H1 (cell line): ENCODE measurements around the gene HNRNPM. TPM values are rescaled to one million over a fixed set of nuclear protein-coding genes. Genes with fewer than 3 reads are reported as not detected.

ENCODE experiments used
- CTCF ChIA-PET: fragments of 300-600 bp; sonication (Branson Sonifier 250); formaldehyde crosslinking; loops from one replicate; lab custom pipeline; 2021; ENCODE audit not compliant: partially characterized antibody; lab: Charles Lee
- POLR2A ChIA-PET: fragments of 300-600 bp; sonication (Branson Sonifier 250); formaldehyde crosslinking; loops from one replicate; lab custom pipeline; 2021; ENCODE audit warnings: inconsistent platforms; ENCODE audit not compliant: partially characterized antibody; lab: Charles Lee
- DNase-seq, 2 experiments: peaks; one replicate each; pipeline versions ENCODE4 v3.0.0 to v3.0.0-alpha.2; 2010 to 2022; ENCODE audit warnings: low spot score in 2 of 2, low read depth in 1 of 2, mixed read lengths in 1 of 2
- FAIRE-seq: peaks from 2 replicates; lab custom pipeline; 2011; peaks lifted over from hg19 to GRCh38; lab: Jason Lieb, UNC
- H2AFZ ChIP-seq: 2 replicates; pipeline ENCODE4 v1.8.1; 2012; ENCODE audit warnings: low read length, inconsistent platforms
- H2AK5ac ChIP-seq: 2 replicates; pipeline ENCODE4 v1.6.1; 2013; ENCODE audit warnings: low read depth, low read length
- H2BK120ac ChIP-seq: replicated peaks from 2 replicates; pipeline ENCODE3; 2013; ENCODE audit warnings: low read depth, low read length, inconsistent platforms
- H2BK12ac ChIP-seq: 2 replicates; pipeline ENCODE4 v1.6.1; 2013; ENCODE audit warnings: low read depth, low read length
- H2BK15ac ChIP-seq: 2 replicates; pipeline ENCODE4 v1.6.1; 2013; ENCODE audit warnings: low read length
- H2BK20ac ChIP-seq: 2 replicates; pipeline ENCODE4 v1.6.1; 2013; ENCODE audit warnings: low read length
- H2BK5ac ChIP-seq: 2 replicates; pipeline ENCODE4 v1.6.1; 2013; ENCODE audit warnings: low read depth, low read length
- H3K14ac ChIP-seq: 2 replicates; pipeline ENCODE4 v1.6.1; 2013; ENCODE audit warnings: inconsistent platforms; ENCODE audit not compliant: insufficient read length
- H3K18ac ChIP-seq: 2 replicates; pipeline ENCODE4 v1.6.1; 2013; ENCODE audit warnings: low read length; ENCODE audit errors: extremely low read depth
- H3K23ac ChIP-seq: 2 replicates; pipeline ENCODE4 v1.6.1; 2013; ENCODE audit warnings: inconsistent platforms; ENCODE audit not compliant: insufficient read length
- H3K23me2 ChIP-seq: 2 replicates; pipeline ENCODE4 v1.6.1; 2013; ENCODE audit warnings: low read depth, low read length
- H3K27ac ChIP-seq: 2 replicates; pipeline ENCODE4 v1.6.1; 2011; ENCODE audit warnings: low read depth, low read length, inconsistent platforms
- H3K27me3 ChIP-seq, 4 experiments: replicated peaks in 1 of 4; 1 replicate in 1 of 4; 2 replicates in 3 of 4; pipeline versions ENCODE4 v1.6.1 to v1.8.1; 2011 to 2013; ENCODE audit warnings: low read length in 3 of 4, mild to moderate bottlenecking in 3 of 4, inconsistent platforms in 2 of 4, mixed read lengths in 2 of 4, moderate library complexity in 1 of 4; ENCODE audit not compliant: control insufficient read depth in 3 of 4, insufficient read depth in 3 of 4; ENCODE audit errors: extremely low read depth in 1 of 4
- H3K36me3 ChIP-seq, 4 experiments: 2 replicates each; pipeline versions ENCODE4 v1.6.1 to v1.8.1; 2011 to 2013; ENCODE audit warnings: mild to moderate bottlenecking in 4 of 4, low read length in 3 of 4, moderate library complexity in 2 of 4, control low read depth in 1 of 4, inconsistent platforms in 1 of 4; ENCODE audit not compliant: insufficient read depth in 4 of 4, control insufficient read depth in 2 of 4
- H3K4ac ChIP-seq: replicated peaks from 2 replicates; pipeline ENCODE3; 2013; ENCODE audit warnings: low read length, low read depth, mixed read lengths, inconsistent platforms; ENCODE audit not compliant: insufficient read length
- H3K4me1 ChIP-seq, 4 experiments: replicated peaks in 1 of 4; 1 replicate in 1 of 4; 2 replicates in 3 of 4; pipeline versions ENCODE4 v1.6.1 to v1.8.1; 2011 to 2013; ENCODE audit warnings: low read length in 3 of 4, inconsistent platforms in 2 of 4, mixed read lengths in 1 of 4; ENCODE audit not compliant: insufficient read depth in 4 of 4, control insufficient read depth in 3 of 4
- H3K4me2 ChIP-seq, 2 experiments: 2 replicates each; pipeline versions ENCODE4 v1.6.1 to v1.8.1; 2011 to 2013; ENCODE audit warnings: low read depth in 2 of 2, low read length in 2 of 2, control low read depth in 1 of 2, inconsistent platforms in 1 of 2, mild to moderate bottlenecking in 1 of 2; ENCODE audit not compliant: insufficient read depth in 1 of 2
- H3K4me3 ChIP-seq, 4 experiments: fragments of 200-600, 300-600 bp in 1 of 4; sonication (generic), shearing (Covaris generic), sonication (Bioruptor Twin) in 1 of 4; 2 replicates each; pipeline versions ENCODE4 v1.5.1 to v1.8.1; 2011 to 2016; ENCODE audit warnings: low read length in 4 of 4, low read depth in 3 of 4, control low read depth in 2 of 4, inconsistent platforms in 2 of 4, mild to moderate bottlenecking in 2 of 4, mixed read lengths in 1 of 4, moderate library complexity in 1 of 4; ENCODE audit not compliant: insufficient read depth in 2 of 4; ENCODE audit errors: extremely low read depth in 1 of 4
- H3K56ac ChIP-seq: replicated peaks from 2 replicates; pipeline ENCODE3; 2013; ENCODE audit warnings: low read depth, mild to moderate bottlenecking, mixed read lengths, low read length, inconsistent platforms; ENCODE audit not compliant: insufficient read length
- H3K79me1 ChIP-seq: 2 replicates; pipeline ENCODE4 v1.6.1; 2013; ENCODE audit warnings: low read depth, low read length, control low read depth
- H3K79me2 ChIP-seq, 2 experiments: 2 replicates each; pipeline versions ENCODE4 v1.6.1 to v1.8.1; 2012 to 2013; ENCODE audit warnings: low read length in 2 of 2, mild to moderate bottlenecking in 2 of 2, inconsistent platforms in 1 of 2; ENCODE audit not compliant: insufficient read depth in 2 of 2, control insufficient read depth in 1 of 2
- H3K9ac ChIP-seq, 4 experiments: replicated peaks in 1 of 4; 1 replicate in 1 of 4; 2 replicates in 3 of 4; pipeline versions ENCODE4 v1.6.1 to v1.8.1; 2011 to 2013; ENCODE audit warnings: low read depth in 3 of 4, low read length in 3 of 4, control low read depth in 2 of 4, mild to moderate bottlenecking in 2 of 4, moderate library complexity in 2 of 4, inconsistent platforms in 1 of 4; ENCODE audit errors: extremely low read depth in 1 of 4
- H3K9me3 ChIP-seq, 2 experiments: 2 replicates each; pipeline versions ENCODE4 v1.6.1 to v1.8.1; 2012 to 2013; ENCODE audit warnings: mild to moderate bottlenecking in 2 of 2, moderate library complexity in 2 of 2, control low read depth in 1 of 2, inconsistent platforms in 1 of 2, low read depth in 1 of 2, low read length in 1 of 2, mixed read lengths in 1 of 2; ENCODE audit not compliant: insufficient read depth in 2 of 2
- H4K20me1 ChIP-seq, 2 experiments: replicated peaks in 1 of 2; 2 replicates each; pipeline versions ENCODE3 to v1.8.1; 2011 to 2013; ENCODE audit warnings: inconsistent platforms in 2 of 2, low read length in 2 of 2, mild to moderate bottlenecking in 1 of 2; ENCODE audit not compliant: insufficient read depth in 2 of 2, control insufficient read depth in 1 of 2
- H4K5ac ChIP-seq: 2 replicates; pipeline ENCODE4 v1.6.1; 2013; ENCODE audit warnings: low read length, low read depth, mixed read lengths, inconsistent platforms; ENCODE audit not compliant: insufficient read length
- H4K8ac ChIP-seq: 2 replicates; pipeline ENCODE4 v1.8.0; 2013; ENCODE audit warnings: mild to moderate bottlenecking, moderate library complexity, low read length, inconsistent platforms; ENCODE audit not compliant: insufficient read depth; ENCODE audit errors: extremely low read depth
- H4K91ac ChIP-seq: replicated peaks from 2 replicates; pipeline ENCODE3; 2013; ENCODE audit warnings: low read length, mixed read lengths, inconsistent platforms; ENCODE audit not compliant: insufficient read length
- FOSL1 ChIP-seq: IDR thresholded peaks from 2 replicates; pipeline ENCODE4 v1.6.1; 2011; ENCODE audit warnings: mild to moderate bottlenecking, low read depth, low read length, moderate library complexity; ENCODE audit not compliant: insufficient read depth
- HDAC2 ChIP-seq, 2 experiments: fragments of 300-600 bp in 1 of 2; sonication (generic) in 1 of 2; IDR thresholded peaks; 2 replicates each; pipeline ENCODE4 v1.6.1; 2011 to 2012; ENCODE audit warnings: low read depth in 2 of 2, low read length in 2 of 2, mild to moderate bottlenecking in 2 of 2, moderate library complexity in 2 of 2, borderline replicate concordance in 1 of 2, inconsistent platforms in 1 of 2
- SP4 ChIP-seq: IDR thresholded peaks from 2 replicates; pipeline ENCODE4 v1.6.1; 2012; ENCODE audit warnings: low read length, inconsistent platforms
- WGBS, 2 experiments: shearing (Covaris generic) in 1 of 2; methylation state at CpG; one replicate each; pipeline versions ENCODE4 v1.1.6 to v1.1.7; 2013 to 2015; ENCODE audit warnings: low lambda C conversion rate in 2 of 2, mixed read lengths in 2 of 2, inconsistent platforms in 1 of 2, low coverage in 1 of 2, missing lambda C conversion rate in 1 of 2; ENCODE audit not compliant: insufficient replicate concordance in 2 of 2, insufficient coverage in 1 of 2, insufficient read length in 1 of 2; ENCODE audit errors: extremely low coverage in 1 of 2, missing lambda C conversion rate in 1 of 2; 5-methylcytosine and 5-hydroxymethylcytosine counted together
- polyA plus RNA-seq, 7 experiments: library from polyadenylated mRNA; depleted of rRNA in 3 of 7; stranded (reverse) in 5 of 7; unstranded in 2 of 7; fragments of >200 nt in 5 of 7; fragments of 200-250 nt in 2 of 7; gene quantifications; 1 replicate in 5 of 7; 2 replicates in 1 of 7; 4 replicates in 1 of 7; pipeline versions ENCODE4 v1.2.1 to v1.2.3, GENCODE V29; 2011 to 2013; ENCODE audit warnings: missing spikeins in 2 of 7, mixed read lengths in 2 of 7
- total RNA-seq: library from RNA; stranded (reverse); fragmentation: NEBNext Ultra II Directional; extraction: Animal tissue kit (Norgen Biotek cat#: 25700); gene quantifications from 2 replicates; pipeline ENCODE4 v1.2.1, GENCODE V29; 2021
- TF ChIP-seq, protein P1 (sequence below), 3 experiments: IDR thresholded peaks; 1 replicate in 2 of 3; 2 replicates in 1 of 3; pipeline versions ENCODE4 v1.5.1 to v1.6.1; 2011; ENCODE audit warnings: low read length in 3 of 3, mild to moderate bottlenecking in 3 of 3, inconsistent platforms in 2 of 3, low read depth in 1 of 3, moderate library complexity in 1 of 3; ENCODE audit not compliant: insufficient read depth in 1 of 3; ENCODE audit errors: control extremely low read depth in 1 of 3

Gene HNRNPM
- total and polyA plus RNA-seq, 2 of the 8 experiments (the other 6 are each of a cell fraction or from before 2014, with no cell fraction given) = 375 to 474 TPM

DNA sequence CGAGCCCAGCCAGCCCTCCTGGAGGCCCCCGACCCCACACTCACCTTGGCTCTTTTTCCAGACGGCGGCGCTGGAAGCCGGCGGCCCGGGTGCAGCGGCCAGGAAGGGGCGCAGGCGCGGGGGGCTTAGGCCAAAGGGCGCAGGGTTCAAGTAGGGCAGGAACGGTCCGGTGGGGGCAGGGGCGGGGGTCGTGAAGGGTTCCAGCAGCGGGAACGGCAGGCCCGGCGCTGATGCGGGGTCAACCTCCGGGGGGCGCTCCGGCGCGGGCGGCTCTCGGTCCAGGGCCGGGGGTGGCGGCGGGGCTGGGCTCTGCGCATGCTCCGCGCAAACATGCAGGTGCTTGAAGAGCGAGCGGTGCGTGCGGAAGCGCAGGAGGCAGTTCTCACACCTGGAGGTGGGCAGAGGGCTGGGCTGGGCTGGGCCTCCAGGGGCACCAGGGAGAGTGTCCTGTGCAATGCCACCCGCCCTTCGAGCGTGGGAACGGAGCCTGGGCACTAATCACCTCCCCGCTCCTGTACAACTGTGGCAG, 66.9 kb downstream of the HNRNPM start:
- DNase-seq (peak in 1 of 2 experiments; percentile 79), FAIRE-seq (no peak)
- H2BK5ac ChIP-seq = peak overlapping the region; percentile 66; the same call in 1 of the 2 replicates
- H3K23me2 ChIP-seq = peaks cover 4% of the 10 kb centered on the region; the same call in 1 of the 2 replicates
- peak overlapping the region; percentile 22; the same call in 1 of the 2 replicates for H4K8ac ChIP-seq
- H3K27ac ChIP-seq = no peak overlapping the region
- H4K20me1 ChIP-seq = no peaks in the 10 kb centered on the region
- H3K4me1 ChIP-seq = peaks cover 0 to 14% (median 8%) of the 10 kb centered on the region in 4 experiments; a peak in 6 of 7 replicates
- H3K79me2 ChIP-seq = no peaks in the 10 kb centered on the region
- H3K4me3 ChIP-seq = peak overlapping the region in 1 of 4 experiments; percentile 26; a peak in 1 of 8 replicates
- no peak overlapping the region for H3K4ac ChIP-seq
- H2BK15ac ChIP-seq = no peak overlapping the region
- no peaks in the 10 kb centered on the region for H3K9me3 ChIP-seq
- peaks cover 3% of the 10 kb centered on the region; the same call in 1 of the 2 replicates for H3K79me1 ChIP-seq
- peak overlapping the region in 1 of 2 experiments; percentile 43; a peak in 2 of 4 replicates for H3K4me2 ChIP-seq
- no peak overlapping the region for H4K91ac ChIP-seq
- no peak overlapping the region for H3K23ac ChIP-seq
- no peak overlapping the region for H3K9ac ChIP-seq
- H2BK12ac ChIP-seq = no peak overlapping the region
- peaks cover 0 to 9% (median 0%) of the 10 kb centered on the region in 4 experiments; a peak in 2 of 8 replicates for H3K36me3 ChIP-seq
- H2BK120ac ChIP-seq = no peak overlapping the region
- H3K18ac ChIP-seq = no peak overlapping the region; the same call in none of the 2 replicates
- no peak overlapping the region for H2BK20ac ChIP-seq
- POLR2A ChIA-PET = interaction anchor here (0.6 to 3.4 kb wide), 6 partner anchors 7 to 138 kb away, joined by 3 to 21 read pairs (median 3); no protein-coding TSS in a partner anchor
- H3K14ac ChIP-seq = no peak overlapping the region
- TF ChIP-seq FOSL1 (no peak), SP4 (no peak), HDAC2 (IDR thresholded peaks at IDR 0.05; ENCODE audit: borderline replicate concordance in 1 of 2, low read depth in 2 of 2, low read length in 2 of 2) (no peak)
- TF ChIP-seq, protein P1, sequence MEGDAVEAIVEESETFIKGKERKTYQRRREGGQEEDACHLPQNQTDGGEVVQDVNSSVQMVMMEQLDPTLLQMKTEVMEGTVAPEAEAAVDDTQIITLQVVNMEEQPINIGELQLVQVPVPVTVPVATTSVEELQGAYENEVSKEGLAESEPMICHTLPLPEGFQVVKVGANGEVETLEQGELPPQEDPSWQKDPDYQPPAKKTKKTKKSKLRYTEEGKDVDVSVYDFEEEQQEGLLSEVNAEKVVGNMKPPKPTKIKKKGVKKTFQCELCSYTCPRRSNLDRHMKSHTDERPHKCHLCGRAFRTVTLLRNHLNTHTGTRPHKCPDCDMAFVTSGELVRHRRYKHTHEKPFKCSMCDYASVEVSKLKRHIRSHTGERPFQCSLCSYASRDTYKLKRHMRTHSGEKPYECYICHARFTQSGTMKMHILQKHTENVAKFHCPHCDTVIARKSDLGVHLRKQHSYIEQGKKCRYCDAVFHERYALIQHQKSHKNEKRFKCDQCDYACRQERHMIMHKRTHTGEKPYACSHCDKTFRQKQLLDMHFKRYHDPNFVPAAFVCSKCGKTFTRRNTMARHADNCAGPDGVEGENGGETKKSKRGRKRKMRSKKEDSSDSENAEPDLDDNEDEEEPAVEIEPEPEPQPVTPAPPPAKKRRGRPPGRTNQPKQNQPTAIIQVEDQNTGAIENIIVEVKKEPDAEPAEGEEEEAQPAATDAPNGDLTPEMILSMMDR (IDR thresholded peaks at IDR 0.05; ENCODE audit: control extremely low read depth in 1 of 3, insufficient read depth in 1 of 3, low read depth in 1 of 3, low read length in 3 of 3) = peak in 1 of 3 experiments; percentile 12; a peak in 1 of 4 replicates
- CTCF ChIA-PET = interaction anchor here (1.5 kb wide), 1 partner anchor 11 kb away, joined by 4 read pairs; no protein-coding TSS in a partner anchor
- H3K27me3 ChIP-seq = no peaks in the 10 kb centered on the region
- H4K5ac ChIP-seq = no peak overlapping the region
- 94% methylated on average over 18 of the region's 45 CpGs; no CpG with 5 or more reads in 1 of the 2 experiments for WGBS, 2 experiments
- no peak overlapping the region for H2AFZ ChIP-seq
- H2AK5ac ChIP-seq = peak overlapping the region; percentile 39; the same call in 1 of the 2 replicates
- H3K56ac ChIP-seq = no peak overlapping the region
